Fibroblast of skin of right biceps (primary cell): Measurements from ENCODE around the gene ARHGAP10.

ENCODE experiments used
- DNase-seq: peaks from one replicate; pipeline ENCODE4 v3.0.0-alpha.2; 2013

The ARHGAP10 gene

GRCh38 chr4:147732518-147733235 lies 789 bp downstream of the ARHGAP10 start:
- DNase-seq: peak; percentile 39

GRCh38 chr4:147733716-147734344 lies 1.9 kb downstream of the ARHGAP10 start:
- DNase-seq: peak; percentile 64

GRCh38 chr4:147734496-147734895 lies 2.6 kb downstream of the ARHGAP10 start:
- DNase-seq: no peak

- peak; percentile 30 for DNase-seq
Observed at GRCh38 chr4:147735413-147736301, 3.8 kb downstream of the ARHGAP10 start.

GRCh38 chr4:147736458-147736857 lies 4.6 kb downstream of the ARHGAP10 start:
- peak; percentile 90 for DNase-seq

- no peak for DNase-seq
Observed at GRCh38 chr4:147737623-147738022, 5.7 kb downstream of the ARHGAP10 start.

- DNase-seq: peak; percentile 72
Observed at GRCh38 chr4:147739239-147739823, 7.4 kb downstream of the ARHGAP10 start.

- peak; percentile 74 for DNase-seq
Observed at GRCh38 chr4:147740176-147740575, 8.3 kb downstream of the ARHGAP10 start.

- peak; percentile 59 for DNase-seq
Observed at GRCh38 chr4:147741190-147741788, 9.4 kb downstream of the ARHGAP10 start.

- no peak for DNase-seq
Observed at GRCh38 chr4:147747787-147748454, 16.0 kb downstream of the ARHGAP10 start.

- no peak for DNase-seq
Observed at GRCh38 chr4:147749811-147750321, 18.0 kb downstream of the ARHGAP10 start.

- no peak for DNase-seq
Observed at GRCh38 chr4:147753047-147753446, 21.2 kb downstream of the ARHGAP10 start.

- peak; percentile 85 for DNase-seq
Observed at GRCh38 chr4:147754037-147754445, 22.2 kb downstream of the ARHGAP10 start.

GRCh38 chr4:147755561-147756295 lies 23.8 kb downstream of the ARHGAP10 start:
- DNase-seq: no peak

- DNase-seq: no peak
Observed at GRCh38 chr4:147756417-147756816, 24.5 kb downstream of the ARHGAP10 start.

- no peak for DNase-seq
Observed at GRCh38 chr4:147760176-147760575, 28.3 kb downstream of the ARHGAP10 start.

GRCh38 chr4:147760695-147761094 lies 28.8 kb downstream of the ARHGAP10 start:
- DNase-seq: no peak

- DNase-seq: no peak
Observed at GRCh38 chr4:147761218-147761883, 29.5 kb downstream of the ARHGAP10 start.

GRCh38 chr4:147764337-147764736 lies 32.4 kb downstream of the ARHGAP10 start:
- DNase-seq: no peak

GRCh38 chr4:147765121-147765529 lies 33.2 kb downstream of the ARHGAP10 start:
- DNase-seq: no peak

GRCh38 chr4:147768113-147768512 lies 36.2 kb downstream of the ARHGAP10 start:
- peak; percentile 77 for DNase-seq
